Caco-2 (cell line): ENCODE results near the gene ATG16L2. TPM values are rescaled to one million over a fixed set of nuclear protein-coding genes. Genes with fewer than 3 reads are reported as not detected.

Experiments used
- BruUV-seq: library from RNA; stranded (reverse); fragments of 400-500 nt; replicated peaks from 2 replicates; lab custom pipeline; 2021; lab: Mats Ljungman, UMichigan
- CTCF ChIA-PET: fragments of 300-600 bp; sonication (Branson Sonifier 250); formaldehyde crosslinking; loops from one replicate; lab custom pipeline; 2022; ENCODE audit warnings: antibody characterized with exemption; lab: Charles Lee
- POLR2A ChIA-PET: fragments of 300-600 bp; sonication (Branson Sonifier 250); formaldehyde crosslinking; loops from one replicate; lab custom pipeline; 2022; ENCODE audit warnings: antibody characterized with exemption; lab: Charles Lee
- DNase-seq, 2 experiments: peaks; one replicate each; pipeline versions ENCODE4 v3.0.0 to v3.0.0-alpha.2; 2020 to 2022
- H3K27me3 ChIP-seq: replicated peaks from 2 replicates; pipeline ENCODE4 v1.6.0; 2011; ENCODE audit warnings: low read length; ENCODE audit not compliant: control insufficient read depth, insufficient read depth
- H3K36me3 ChIP-seq: 2 replicates; pipeline ENCODE4 v1.5.1; 2011; ENCODE audit warnings: low read length; ENCODE audit not compliant: control insufficient read depth, insufficient read depth
- H3K4me1 ChIP-seq: fragments of 250-450 bp; sonication (Bioruptor Pico); 2 replicates; pipeline ENCODE4 v1.5.1; 2020; ENCODE audit warnings: mild to moderate bottlenecking
- H3K4me3 ChIP-seq: 2 replicates; pipeline ENCODE4 v1.5.1; 2011; ENCODE audit warnings: low read depth, mild to moderate bottlenecking, control low read depth, low read length
- H3K9me3 ChIP-seq: fragments of 250-450 bp; sonication (Bioruptor Pico); 2 replicates; pipeline ENCODE4 v1.5.1; 2020; ENCODE audit warnings: mild to moderate bottlenecking, moderate library complexity
- H3K27ac Mint-ChIP-seq: one replicate; pipeline ENCODE4 v1.8.0; 2022; ENCODE audit warnings: mixed read lengths; ENCODE audit not compliant: unreplicated experiment
- H3K27me3 Mint-ChIP-seq: one replicate; pipeline ENCODE4 v1.8.0; 2022; ENCODE audit warnings: mixed read lengths; ENCODE audit not compliant: insufficient read depth, unreplicated experiment
- H3K36me3 Mint-ChIP-seq: one replicate; pipeline ENCODE4 v1.8.0; 2022; ENCODE audit warnings: mild to moderate bottlenecking, mixed read lengths; ENCODE audit not compliant: insufficient read depth, unreplicated experiment
- H3K4me1 Mint-ChIP-seq: one replicate; pipeline ENCODE4 v1.8.0; 2022; ENCODE audit warnings: low read depth, mixed read lengths; ENCODE audit not compliant: unreplicated experiment
- H3K4me3 Mint-ChIP-seq: one replicate; pipeline ENCODE4 v1.8.0; 2022; ENCODE audit warnings: mild to moderate bottlenecking, moderate library complexity, mixed read lengths; ENCODE audit not compliant: unreplicated experiment
- H3K9me3 Mint-ChIP-seq: one replicate; pipeline ENCODE4 v1.8.0; 2022; ENCODE audit warnings: mixed read lengths; ENCODE audit not compliant: unreplicated experiment
- CTCF ChIP-seq, 2 experiments: fragments of 200-600 bp in 1 of 2; IDR thresholded peaks; 1 replicate in 1 of 2; 2 replicates in 1 of 2; pipeline versions ENCODE4 v1.5.1 to v1.8.0; 2011 to 2022; ENCODE audit warnings: antibody characterized with exemption in 1 of 2, control low read depth in 1 of 2, inconsistent platforms in 1 of 2, low read depth in 1 of 2, low read length in 1 of 2, mild to moderate bottlenecking in 1 of 2, moderate library complexity in 1 of 2; ENCODE audit not compliant: insufficient read depth in 1 of 2, severe bottlenecking in 1 of 2, unreplicated experiment in 1 of 2
- intact Hi-C: fragments of 100-400 bp; cut with micrococcal nuclease; formaldehyde crosslinking; loops from one replicate; pipeline ENCODE4 v1.10.0; 2022; ENCODE audit not compliant: unreplicated experiment
- total RNA-seq: library from RNA; stranded (reverse); gene quantifications from 2 replicates; pipeline ENCODE4 v1.2.3, GENCODE V29; 2022

ATG16L2 gene
- total RNA-seq, 1 experiment from 2014 or later, result 19.3 TPM

- peaks cover 15% of the 10 kb centered on the region for H3K4me1 Mint-ChIP-seq
- CTCF ChIA-PET, result no interaction called here
- no peak overlapping the region for H3K4me3 Mint-ChIP-seq
- DNase-seq, result no peak
- H3K27ac Mint-ChIP-seq, result no peak overlapping the region
- no TSS peak for BruUV-seq
- intact Hi-C loops, result no loop called here
- H3K4me1 ChIP-seq, result peaks cover 10% of the 10 kb centered on the region
- POLR2A ChIA-PET, result no interaction called here
- no peak for TF ChIP-seq CTCF (IDR thresholded peaks at IDR 0.05; ENCODE audit: insufficient read depth in 1 of 2, low read depth in 1 of 2, low read length in 1 of 2, severe bottlenecking in 1 of 2, unreplicated experiment in 1 of 2)
- H3K36me3 ChIP-seq, result no peaks in the 10 kb centered on the region
- peaks cover 6% of the 10 kb centered on the region for H3K36me3 Mint-ChIP-seq
- no peaks in the 10 kb centered on the region for H3K27me3 ChIP-seq
- H3K27me3 Mint-ChIP-seq, result no peaks in the 10 kb centered on the region
- no peaks in the 10 kb centered on the region for H3K9me3 ChIP-seq
- H3K9me3 Mint-ChIP-seq, result no peaks in the 10 kb centered on the region
- no peak overlapping the region for H3K4me3 ChIP-seq
These were observed 24.6 kb downstream of the ATG16L2 start for GRCh38 chr11:72838691-72839305.

- H3K9me3 ChIP-seq, result no peaks in the 10 kb centered on the region
- H3K4me3 ChIP-seq, result no peak overlapping the region
- no peaks in the 10 kb centered on the region for H3K36me3 ChIP-seq
- Mint-ChIP-seq H3K36me3 (peaks cover 6% of the 10 kb centered on the region), H3K27ac (no peak overlapping the region), H3K4me1 (no peaks in the 10 kb centered on the region), H3K9me3 (no peaks in the 10 kb centered on the region), H3K27me3 (no peaks in the 10 kb centered on the region), H3K4me3 (no peak overlapping the region)
- no peak for DNase-seq
- no peaks in the 10 kb centered on the region for H3K27me3 ChIP-seq
- TF ChIP-seq CTCF (IDR thresholded peaks at IDR 0.05; ENCODE audit: insufficient read depth in 1 of 2, low read depth in 1 of 2, low read length in 1 of 2, severe bottlenecking in 1 of 2, unreplicated experiment in 1 of 2), result no peak
- H3K4me1 ChIP-seq, result no peaks in the 10 kb centered on the region
- intact Hi-C loops, result no loop called here
- no TSS peak for BruUV-seq
- ChIA-PET POLR2A (interaction anchor here (0.6 kb wide), 1 partner anchor 174 kb away, joined by 3 read pairs; no protein-coding TSS in a partner anchor), CTCF (interaction anchor here (1.4 kb wide), 1 partner anchor 337 kb away, joined by 6 read pairs; no protein-coding TSS in a partner anchor)
These were observed 26.6 kb downstream of the ATG16L2 start for GRCh38 chr11:72840780-72841179.

- no peak overlapping the region for H3K27ac Mint-ChIP-seq
- no peak overlapping the region for H3K4me3 Mint-ChIP-seq
- peaks cover 6% of the 10 kb centered on the region for H3K36me3 Mint-ChIP-seq
- intact Hi-C loops, result no loop called here
- no peaks in the 10 kb centered on the region for H3K27me3 Mint-ChIP-seq
- Histone ChIP-seq H3K4me3 (no peak overlapping the region), H3K9me3 (no peaks in the 10 kb centered on the region), H3K4me1 (no peaks in the 10 kb centered on the region), H3K36me3 (no peaks in the 10 kb centered on the region), H3K27me3 (no peaks in the 10 kb centered on the region)
- no peak for TF ChIP-seq CTCF (IDR thresholded peaks at IDR 0.05; ENCODE audit: insufficient read depth in 1 of 2, low read depth in 1 of 2, low read length in 1 of 2, severe bottlenecking in 1 of 2, unreplicated experiment in 1 of 2)
- ChIA-PET POLR2A (interaction anchor here (0.7 kb wide), 1 partner anchor 18 kb away, joined by 15 read pairs; no protein-coding TSS in a partner anchor), CTCF (interaction anchor here (0.7 kb wide), 1 partner anchor 753 kb away, joined by 3 read pairs; no protein-coding TSS in a partner anchor)
- DNase-seq, result no peak
- H3K9me3 Mint-ChIP-seq, result no peaks in the 10 kb centered on the region
- no TSS peak for BruUV-seq
- no peaks in the 10 kb centered on the region for H3K4me1 Mint-ChIP-seq
These were observed 27.2 kb downstream of the ATG16L2 start for GRCh38 chr11:72841397-72841796.
